ENCODE results near the gene CDK5RAP2. TPM values are rescaled to one million over a fixed set of nuclear protein-coding genes. Genes with fewer than 3 reads are reported as not detected.

Gene CDK5RAP2
- total RNA-seq, 1 donor from 2014 or later: 54.7 TPM

GRCh38 chr9:120440791-120441190 lies 139.2 kb downstream of the CDK5RAP2 start:
- no peak for DNase-seq
- Histone ChIP-seq H3K4me3 (no peak overlapping the region), H3K4me1 (peaks cover 42% of the 10 kb centered on the region), H3K36me3 (peaks cover 63% of the 10 kb centered on the region), H3K27me3 (ENCODE audit: low read depth) (no peaks in the 10 kb centered on the region), H3K27ac (peak overlapping the region; percentile 56), H3K9me3 (no peaks in the 10 kb centered on the region)
- intact Hi-C loops (cut with DNase I): no loop called here
- TF ChIP-seq, protein P1, sequence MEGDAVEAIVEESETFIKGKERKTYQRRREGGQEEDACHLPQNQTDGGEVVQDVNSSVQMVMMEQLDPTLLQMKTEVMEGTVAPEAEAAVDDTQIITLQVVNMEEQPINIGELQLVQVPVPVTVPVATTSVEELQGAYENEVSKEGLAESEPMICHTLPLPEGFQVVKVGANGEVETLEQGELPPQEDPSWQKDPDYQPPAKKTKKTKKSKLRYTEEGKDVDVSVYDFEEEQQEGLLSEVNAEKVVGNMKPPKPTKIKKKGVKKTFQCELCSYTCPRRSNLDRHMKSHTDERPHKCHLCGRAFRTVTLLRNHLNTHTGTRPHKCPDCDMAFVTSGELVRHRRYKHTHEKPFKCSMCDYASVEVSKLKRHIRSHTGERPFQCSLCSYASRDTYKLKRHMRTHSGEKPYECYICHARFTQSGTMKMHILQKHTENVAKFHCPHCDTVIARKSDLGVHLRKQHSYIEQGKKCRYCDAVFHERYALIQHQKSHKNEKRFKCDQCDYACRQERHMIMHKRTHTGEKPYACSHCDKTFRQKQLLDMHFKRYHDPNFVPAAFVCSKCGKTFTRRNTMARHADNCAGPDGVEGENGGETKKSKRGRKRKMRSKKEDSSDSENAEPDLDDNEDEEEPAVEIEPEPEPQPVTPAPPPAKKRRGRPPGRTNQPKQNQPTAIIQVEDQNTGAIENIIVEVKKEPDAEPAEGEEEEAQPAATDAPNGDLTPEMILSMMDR (IDR thresholded peaks at IDR 0.05): no peak
- ATAC-seq: no peak

DNA sequence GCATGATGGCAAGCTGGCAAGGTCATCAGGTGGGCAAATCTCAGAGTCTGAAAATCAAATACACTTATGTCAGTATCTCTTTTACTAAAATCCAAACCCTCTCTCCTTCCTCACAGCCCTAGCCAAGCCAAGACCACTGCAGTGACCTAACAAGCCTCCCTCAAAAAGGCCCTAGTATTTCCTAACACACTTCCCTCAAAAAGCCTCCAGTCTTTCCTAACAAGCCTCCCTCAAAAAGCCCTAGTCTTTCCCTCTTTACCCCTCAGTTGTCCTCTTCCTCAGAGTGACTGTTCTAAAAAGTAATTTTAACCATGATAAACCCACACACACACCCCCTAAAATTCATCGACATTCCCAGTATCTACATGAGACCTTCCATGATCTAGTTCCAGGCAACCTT lies 140.0 kb downstream of the CDK5RAP2 start:
- intact Hi-C loops (cut with DNase I): no loop called here
- Histone ChIP-seq H3K4me3 (no peak overlapping the region), H3K9me3 (no peaks in the 10 kb centered on the region), H3K4me1 (peaks cover 41% of the 10 kb centered on the region), H3K36me3 (peaks cover 63% of the 10 kb centered on the region), H3K27me3 (ENCODE audit: low read depth) (no peaks in the 10 kb centered on the region), H3K27ac (no peak overlapping the region)
- TF ChIP-seq, protein P1 (IDR thresholded peaks at IDR 0.05): no peak
- DNase-seq (no peak), ATAC-seq (no peak)

- ATAC-seq: no peak
- intact Hi-C loops (cut with DNase I): no loop called here
- DNase-seq: no peak
- Histone ChIP-seq H3K4me3 (no peak overlapping the region), H3K27ac (peak overlapping the region; percentile 21), H3K27me3 (ENCODE audit: low read depth) (no peaks in the 10 kb centered on the region), H3K9me3 (no peaks in the 10 kb centered on the region), H3K36me3 (peaks cover 58% of the 10 kb centered on the region), H3K4me1 (peaks cover 50% of the 10 kb centered on the region)
- TF ChIP-seq, protein P1 (IDR thresholded peaks at IDR 0.05): peak; percentile 28
Observed at GRCh38 chr9:120438836-120439546, 141.0 kb downstream of the CDK5RAP2 start.

GRCh38 chr9:120438111-120438510 lies 141.9 kb downstream of the CDK5RAP2 start:
- Histone ChIP-seq H3K4me1 (peaks cover 45% of the 10 kb centered on the region), H3K27me3 (ENCODE audit: low read depth) (no peaks in the 10 kb centered on the region), H3K27ac (peak overlapping the region; percentile 42), H3K4me3 (no peak overlapping the region), H3K36me3 (peaks cover 50% of the 10 kb centered on the region), H3K9me3 (no peaks in the 10 kb centered on the region)
- intact Hi-C loops (cut with DNase I): no loop called here
- ATAC-seq (peak; percentile 22 to 38), DNase-seq (no peak)
- TF ChIP-seq, protein P1 (IDR thresholded peaks at IDR 0.05): no peak

GRCh38 chr9:120436983-120437475 lies 142.9 kb downstream of the CDK5RAP2 start:
- no peaks in the 10 kb centered on the region for H3K9me3 ChIP-seq
- H3K4me3 ChIP-seq: no peak overlapping the region
- no peaks in the 10 kb centered on the region for H3K27me3 ChIP-seq (ENCODE audit: low read depth)
- peaks cover 39% of the 10 kb centered on the region for H3K36me3 ChIP-seq
- DNase-seq: peak; percentile 84
- H3K4me1 ChIP-seq: peaks cover 41% of the 10 kb centered on the region
- TF ChIP-seq, protein P1 (IDR thresholded peaks at IDR 0.05): no peak
- intact Hi-C loops (cut with DNase I): no loop called here
- peak; percentile 64 to 83 for ATAC-seq
- H3K27ac ChIP-seq: peak overlapping the region; percentile 13
